HepG2 (cell line): ENCODE data around the gene TULP3. TPM values are rescaled to one million over a fixed set of nuclear protein-coding genes. Genes with fewer than 3 reads are reported as not detected.
A peak's percentile ranks its signal among the peaks of the same experiment; 100 is the strongest.

Source experiments
- CAMTA2 ChIP-seq: sonication (generic); formaldehyde crosslinking; IDR thresholded peaks from 2 replicates; pipeline ENCODE4 v1.4.0; 2020; ENCODE audit warnings: mild to moderate bottlenecking, missing genetic modification reagents, borderline replicate concordance
- ELF1 ChIP-seq: sonication (generic); formaldehyde crosslinking; IDR thresholded peaks from 2 replicates; pipeline ENCODE4 v1.4.0; 2020; ENCODE audit warnings: missing genetic modification reagents
- ETV6 ChIP-seq: sonication (generic); formaldehyde crosslinking; conservative IDR thresholded peaks from 2 replicates; pipeline ENCODE4 v1.4.0; 2020; ENCODE audit warnings: missing genetic modification reagents
- HNRNPUL1 ChIP-seq: fragments of 200-400 bp; formaldehyde crosslinking; IDR thresholded peaks from 2 replicates; pipeline ENCODE4 v1.6.1; 2017; ENCODE audit warnings: low read depth, mild to moderate bottlenecking, low read length, moderate library complexity
- IKZF1 ChIP-seq: fragments of 450-650 bp; IDR thresholded peaks from 2 replicates; pipeline ENCODE4 v1.7.1; 2016
- IKZF4 ChIP-seq: sonication (generic); formaldehyde crosslinking; IDR thresholded peaks from 2 replicates; pipeline ENCODE4 v1.5.1; 2020; ENCODE audit warnings: borderline replicate concordance, mild to moderate bottlenecking, low read depth, missing genetic modification reagents; ENCODE audit errors: not compliant biosample characterization
- LCORL ChIP-seq, 2 experiments: fragments of 450-650 bp in 1 of 2; sonication (generic) in 1 of 2; formaldehyde crosslinking in 1 of 2; IDR thresholded peaks; 2 replicates each; pipeline versions ENCODE4 v1.5.0 to v1.6.1; 2017 to 2020; ENCODE audit warnings: antibody characterized with exemption in 1 of 2, missing genetic modification reagents in 1 of 2
- MTF1 ChIP-seq: sonication (generic); formaldehyde crosslinking; IDR thresholded peaks from 2 replicates; pipeline ENCODE4 v1.5.0; 2020; ENCODE audit warnings: missing genetic modification reagents
- NFE2 ChIP-seq: sonication (generic); formaldehyde crosslinking; IDR thresholded peaks from 2 replicates; pipeline ENCODE4 v1.4.0; 2020; ENCODE audit warnings: missing genetic modification reagents
- NR1H2 ChIP-seq: sonication (generic); formaldehyde crosslinking; IDR thresholded peaks from 2 replicates; pipeline ENCODE4 v1.8.1; 2022; ENCODE audit warnings: low read depth, missing genetic modification reagents, borderline replicate concordance
- RFX1 ChIP-seq: fragments of 450-650 bp; IDR thresholded peaks from 2 replicates; pipeline ENCODE4 v1.6.1; 2017
- SIX4 ChIP-seq: sonication (generic); formaldehyde crosslinking; IDR thresholded peaks from 2 replicates; pipeline ENCODE4 v1.4.0; 2020; ENCODE audit warnings: missing genetic modification reagents
- SNAI1 ChIP-seq: sonication (generic); formaldehyde crosslinking; IDR thresholded peaks from 2 replicates; pipeline ENCODE4 v1.5.0; 2020; ENCODE audit warnings: mild to moderate bottlenecking, missing genetic modification reagents, borderline replicate concordance
- SNAPC2 ChIP-seq: sonication (generic); formaldehyde crosslinking; IDR thresholded peaks from 2 replicates; pipeline ENCODE4 v1.8.1; 2022; ENCODE audit warnings: mild to moderate bottlenecking, missing genetic modification reagents
- SP1 ChIP-seq, 2 experiments: fragments of 450-650 bp in 1 of 2; sonication (generic) in 1 of 2; formaldehyde crosslinking in 1 of 2; IDR thresholded peaks; 2 replicates each; pipeline versions ENCODE4 v1.4.0 to v1.6.1; 2016 to 2020; ENCODE audit warnings: missing genetic modification reagents in 1 of 2
- SP140L ChIP-seq: sonication (generic); formaldehyde crosslinking; IDR thresholded peaks from 2 replicates; pipeline ENCODE4 v1.4.0; 2020; ENCODE audit warnings: missing genetic modification reagents, borderline replicate concordance
- TBP ChIP-seq: sonication (generic); formaldehyde crosslinking; IDR thresholded peaks from 2 replicates; pipeline ENCODE4 v1.5.0; 2020; ENCODE audit warnings: missing genetic modification reagents
- ZBTB2 ChIP-seq: sonication (generic); formaldehyde crosslinking; IDR thresholded peaks from 2 replicates; pipeline ENCODE4 v1.8.0; 2022; ENCODE audit warnings: low read depth, missing genetic modification reagents
- ZBTB21 ChIP-seq: sonication (generic); formaldehyde crosslinking; IDR thresholded peaks from 2 replicates; pipeline ENCODE4 v1.4.0; 2020; ENCODE audit warnings: missing genetic modification reagents
- ZFYVE20 ChIP-seq: sonication (generic); formaldehyde crosslinking; IDR thresholded peaks from 2 replicates; pipeline ENCODE4 v1.8.0; 2023; ENCODE audit warnings: low read depth, mild to moderate bottlenecking, moderate library complexity, missing genetic modification reagents, borderline replicate concordance
- ZNF143 ChIP-seq: sonication (generic); formaldehyde crosslinking; IDR thresholded peaks from 2 replicates; pipeline ENCODE4 v1.4.0; 2020; ENCODE audit warnings: missing genetic modification reagents
- ZNF18 ChIP-seq: sonication (generic); formaldehyde crosslinking; IDR thresholded peaks from 2 replicates; pipeline ENCODE4 v1.8.0; 2022; ENCODE audit warnings: mild to moderate bottlenecking, missing genetic modification reagents; ENCODE audit not compliant: insufficient replicate concordance
- ZNF546 ChIP-seq: sonication (generic); formaldehyde crosslinking; conservative IDR thresholded peaks from 2 replicates; pipeline ENCODE4 v1.8.1; 2023; ENCODE audit warnings: mild to moderate bottlenecking, missing genetic modification reagents
- polyA plus RNA-seq, 8 experiments: library from polyadenylated mRNA; depleted of rRNA in 3 of 8; stranded (reverse) in 7 of 8; unstranded in 1 of 8; fragments of >200 nt; fragmentation: Illumina TruSeq in 4 of 8; extraction: Trizol in 4 of 8; gene quantifications; 2 replicates each; pipeline versions ENCODE4 v1.2.1 to v1.2.3, GENCODE V29; 2011 to 2016; ENCODE audit warnings: low read depth in 4 of 8, missing spikeins in 1 of 8, mixed read lengths in 1 of 8; ENCODE audit not compliant: insufficient read depth in 1 of 8
- total RNA-seq, 5 experiments: library from RNA; depleted of rRNA; stranded (reverse); fragments of >200 nt; fragmentation: Illumina TruSeq; extraction: Trizol; gene quantifications; 2 replicates each; pipeline ENCODE4 v1.2.3, GENCODE V29; 2016; ENCODE audit warnings: low read depth in 1 of 5

Gene TULP3
- total and polyA plus RNA-seq, 2 of the 13 experiments (the other 11 are each of a cell fraction or from before 2014, with no cell fraction given) = 11.2 to 13.2 TPM

- TF ChIP-seq SNAI1 (CRISPR knock-in tag) (0 out of 2 replicates have a peak, but pooled peaks have one; percentile 12), HNRNPUL1 (no peak), CAMTA2 (CRISPR knock-in tag) (0 out of 2 replicates have a peak, but pooled peaks have one; percentile 14), RFX1 (no peak), ZNF18 (CRISPR knock-in tag) (no peak), ZBTB21 (no peak), SP140L (no peak), ELF1 (CRISPR knock-in tag) (no peak), NFE2 (CRISPR knock-in tag) (no peak), ZFYVE20 (no peak), LCORL (IDR thresholded peaks at IDR 0.05) (no peak; the same call in 1 of the 2 replicates), LCORL (CRISPR knock-in tag; IDR thresholded peaks at IDR 0.05) (no peak), NR1H2 (CRISPR knock-in tag) (no peak), ZNF143 (no peak), MTF1 (no peak), IKZF4 (CRISPR knock-in tag) (peak; percentile 13), SIX4 (no peak), ZNF546 (no peak; the same call in 1 of the 2 replicates), IKZF1 (no peak), ZBTB2 (no peak), ETV6 (CRISPR knock-in tag) (no peak), SNAPC2 (CRISPR knock-in tag) (0 out of 2 replicates have a peak, but pooled peaks have one; percentile 50), TBP (CRISPR knock-in tag) (no peak), SP1 (IDR thresholded peaks at IDR 0.05) (no peak), SP1 (CRISPR knock-in tag; IDR thresholded peaks at IDR 0.05) (peak; percentile 16; the same call in 1 of the 2 replicates)
These were observed 14.2 kb upstream of the TULP3 start (continued) for GRCh38 chr12:2876431-2877046.
